HG03342 (cell line): Measurements from ENCODE around the gene TMEM263.

Source experiments
- ATAC-seq: cut with Tn5 transposase; IDR thresholded peaks from one replicate; pipeline ENCODE4 v1.9.1; 2021; ENCODE audit warnings: mild to moderate bottlenecking, moderate library complexity; ENCODE audit not compliant: unreplicated experiment

Gene TMEM263

DNA sequence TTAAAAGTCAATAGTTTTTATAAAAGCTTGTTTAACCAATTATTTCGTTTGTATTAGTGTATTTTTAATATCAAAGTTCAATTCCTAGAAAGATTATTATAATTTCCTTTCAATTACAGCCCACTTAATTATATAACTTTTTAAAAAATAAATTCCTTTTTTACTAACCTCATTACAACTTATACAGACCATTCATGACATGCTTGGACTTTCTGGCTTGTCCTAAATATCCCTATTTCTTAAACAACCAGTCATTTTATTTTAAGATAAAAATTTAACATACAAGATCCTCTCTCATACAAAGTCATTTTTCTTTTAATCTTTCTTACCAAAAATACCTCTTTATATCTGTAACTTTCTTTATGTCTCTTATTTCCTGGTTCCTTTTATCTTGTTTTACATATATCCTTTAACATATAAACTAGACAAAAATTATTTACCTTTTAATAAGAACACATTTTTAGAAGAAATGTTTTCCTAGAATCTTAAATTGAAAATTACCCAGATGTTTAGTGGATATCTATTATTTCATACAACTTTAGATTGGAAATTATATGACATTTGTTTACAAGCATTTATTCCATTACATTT, 10.4 kb upstream of the TMEM263 start:
- no peak for ATAC-seq

DNA sequence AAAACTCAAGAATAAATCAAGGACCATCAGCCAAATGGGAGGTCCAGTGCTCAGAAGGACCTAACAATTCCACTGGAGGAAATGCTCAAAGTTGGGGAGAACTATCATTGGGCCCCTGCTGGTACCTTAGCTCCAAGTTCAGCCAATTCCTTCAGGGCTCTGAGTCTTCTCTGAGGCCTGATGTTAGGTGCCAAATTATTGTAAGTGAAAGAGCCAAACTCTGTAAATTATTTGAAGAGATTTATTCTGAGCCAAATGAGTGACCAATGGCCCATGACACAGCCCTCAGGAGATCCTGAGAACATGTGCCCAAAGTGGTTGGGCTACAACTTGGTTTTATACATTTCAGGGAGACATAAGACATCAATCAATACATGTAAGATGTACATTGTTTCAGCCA, 8.2 kb upstream of the TMEM263 start:
- no peak for ATAC-seq

DNA sequence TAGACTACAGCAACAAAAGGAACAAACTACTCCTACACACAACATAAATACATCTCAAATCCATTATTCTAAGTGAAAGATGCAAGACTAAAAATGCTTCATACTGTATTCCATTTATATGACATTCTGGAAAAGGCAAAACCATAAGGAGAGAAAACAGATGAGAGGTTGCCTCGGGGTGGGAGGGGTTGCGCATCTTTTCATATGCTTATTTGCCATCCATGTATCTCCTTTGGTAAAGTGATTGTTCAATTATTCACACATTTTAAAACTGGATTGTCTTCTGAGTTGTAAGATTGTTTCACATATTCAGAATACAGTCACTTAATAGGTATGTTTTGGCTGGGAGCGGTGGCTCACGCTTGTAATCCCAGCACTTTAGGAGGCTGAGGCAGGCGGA, 5.1 kb upstream of the TMEM263 start:
- ATAC-seq = no peak

DNA sequence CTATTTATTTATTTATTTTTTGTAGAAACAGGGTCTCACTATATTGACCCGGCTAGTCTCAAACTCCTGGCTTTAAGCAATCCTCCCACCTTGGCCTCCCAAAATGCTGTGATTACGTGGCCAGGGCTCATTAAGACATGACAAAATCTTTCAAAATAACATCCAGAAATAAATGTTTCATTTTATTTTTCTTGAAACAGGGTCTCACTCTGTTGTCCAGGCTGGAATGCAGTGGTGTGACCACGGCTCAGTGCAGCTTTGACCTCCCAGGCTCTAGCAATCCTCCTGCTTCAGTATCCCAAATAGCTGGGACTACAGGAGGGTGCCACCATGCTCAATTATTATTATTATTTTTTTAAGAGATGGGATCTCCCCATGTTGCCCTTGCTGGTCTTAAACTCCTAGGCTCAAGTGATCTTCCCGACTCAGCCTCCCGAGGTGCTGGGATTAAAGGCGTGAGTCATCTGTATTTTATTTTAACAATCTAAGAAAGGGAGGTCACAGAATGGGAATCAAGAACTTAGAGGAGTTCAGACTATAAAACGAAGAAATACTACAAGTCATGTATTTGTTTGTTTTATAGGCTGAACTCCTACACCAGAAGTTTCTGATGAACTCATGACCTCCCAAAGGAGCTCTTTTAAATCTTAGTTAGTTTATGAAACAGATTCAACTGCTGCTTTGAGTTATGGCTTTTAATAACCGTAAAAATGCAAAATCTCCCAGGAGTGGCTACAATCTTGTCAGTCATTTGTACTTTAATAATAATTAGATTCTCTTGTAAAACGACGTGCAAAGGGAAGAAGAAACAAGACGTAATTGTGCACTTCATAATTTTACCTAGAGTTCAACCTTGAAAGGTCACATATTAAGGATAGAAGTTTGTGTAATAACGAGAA, 2.1 kb upstream of the TMEM263 start:
- no peak for ATAC-seq

DNA sequence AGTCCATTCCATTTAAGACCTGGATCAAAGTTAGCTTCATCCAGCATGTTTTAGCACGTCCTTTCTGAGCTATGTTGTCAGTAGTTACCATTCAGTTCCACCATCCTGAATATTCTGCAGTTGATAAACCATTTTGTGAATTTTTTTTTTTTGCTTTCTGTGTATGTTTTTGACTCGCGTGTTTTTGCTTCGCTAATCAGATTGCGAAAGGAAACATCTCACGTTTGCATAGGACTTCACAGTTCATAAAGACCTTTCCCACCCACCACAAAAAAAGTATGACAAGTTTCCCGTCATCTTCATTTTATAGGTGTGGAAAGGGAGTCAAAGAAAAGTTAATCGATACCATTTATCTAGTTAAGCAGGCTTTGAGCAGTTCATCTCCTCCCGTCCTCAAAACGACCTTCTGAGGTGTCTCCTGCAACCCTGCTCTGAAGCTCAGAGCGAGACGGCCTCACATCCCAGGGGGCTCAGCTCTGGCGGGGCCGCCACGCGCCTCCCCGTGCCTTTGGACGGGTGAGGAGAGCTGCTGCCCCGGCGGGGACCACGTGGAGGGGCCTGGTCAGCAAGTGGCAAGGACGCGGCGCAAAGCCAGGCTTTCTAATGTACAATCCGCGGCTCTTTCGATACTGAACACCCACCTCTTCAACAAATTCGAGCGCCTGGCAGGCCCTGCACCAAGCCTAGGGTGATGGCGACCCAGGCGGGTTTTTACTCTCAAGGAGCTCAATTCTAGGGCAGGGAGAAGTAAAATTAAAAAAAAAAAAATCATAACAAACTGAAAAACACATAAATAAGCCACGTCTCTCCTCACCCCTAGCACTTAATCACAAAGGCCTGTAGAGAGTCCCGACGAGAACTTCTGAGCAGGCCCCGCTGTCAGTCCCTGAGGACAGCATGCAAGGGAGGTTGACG, 988 bp upstream of the TMEM263 start:
- ATAC-seq = no peak

DNA sequence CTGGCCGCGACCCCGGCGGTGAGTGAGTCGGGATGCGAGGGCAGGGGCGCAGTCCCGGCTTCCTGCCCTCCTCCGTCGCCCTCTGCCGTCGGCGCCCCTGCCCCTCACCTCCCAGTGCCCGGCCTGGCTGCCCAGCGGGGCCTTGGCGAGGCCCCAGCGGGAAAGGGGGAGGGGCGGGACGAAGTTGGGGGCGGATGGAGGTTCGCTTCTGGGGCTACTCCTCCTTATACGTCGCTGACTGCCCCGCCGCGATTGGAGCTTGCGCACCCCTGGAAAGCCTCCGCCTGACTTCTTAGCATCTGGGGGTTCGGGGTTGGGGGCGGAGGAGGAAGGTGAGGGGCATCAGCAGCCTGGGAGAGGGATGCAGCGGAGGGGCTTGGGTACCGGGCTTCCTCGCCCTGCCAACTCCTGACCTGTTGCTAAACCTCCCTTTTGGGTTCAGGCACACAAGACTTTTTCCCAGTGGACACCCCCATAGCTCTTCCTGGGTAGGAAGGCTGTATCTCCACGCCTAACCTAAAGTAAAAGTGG, 406 bp downstream of the TMEM263 start:
- peak; percentile 29 for ATAC-seq

DNA sequence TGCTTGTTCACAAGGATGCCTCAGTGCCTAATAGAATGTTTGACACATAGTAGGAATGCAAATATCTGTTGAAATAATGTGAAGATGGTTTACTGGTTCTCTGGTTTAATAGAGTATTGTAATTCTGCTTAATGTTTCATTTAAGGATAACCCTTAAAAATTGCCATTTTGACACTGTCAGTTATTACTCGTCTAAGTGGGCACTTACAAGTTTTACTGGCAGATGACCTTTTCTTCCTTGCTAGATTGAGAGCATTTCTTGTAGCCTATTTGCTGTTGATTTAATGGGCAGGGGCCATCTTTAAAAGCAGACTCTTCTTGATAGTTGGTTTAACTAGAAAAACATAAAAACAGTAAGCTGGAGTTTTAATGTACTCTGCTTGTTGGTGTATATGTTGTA, 1.9 kb downstream of the TMEM263 start:
- no peak for ATAC-seq

DNA sequence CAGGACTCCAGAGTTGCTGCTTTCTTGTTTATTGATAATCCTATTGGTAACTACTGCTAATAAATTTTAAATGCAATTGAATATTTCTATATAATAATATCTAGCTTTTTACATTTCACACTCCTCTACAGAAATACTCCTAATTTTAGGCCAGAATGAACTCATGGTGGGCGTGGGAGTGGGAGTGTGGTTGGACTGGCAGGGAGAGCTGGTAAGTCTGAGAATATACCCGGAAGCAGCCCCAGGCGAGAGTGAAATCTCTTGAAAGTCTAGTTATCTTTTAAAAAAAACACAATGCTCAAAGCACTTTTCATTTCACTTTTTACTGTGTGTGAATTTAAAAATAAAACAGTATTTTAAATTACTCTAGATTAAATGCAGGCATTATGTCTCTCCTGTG, 4.7 kb downstream of the TMEM263 start:
- ATAC-seq = no peak

DNA sequence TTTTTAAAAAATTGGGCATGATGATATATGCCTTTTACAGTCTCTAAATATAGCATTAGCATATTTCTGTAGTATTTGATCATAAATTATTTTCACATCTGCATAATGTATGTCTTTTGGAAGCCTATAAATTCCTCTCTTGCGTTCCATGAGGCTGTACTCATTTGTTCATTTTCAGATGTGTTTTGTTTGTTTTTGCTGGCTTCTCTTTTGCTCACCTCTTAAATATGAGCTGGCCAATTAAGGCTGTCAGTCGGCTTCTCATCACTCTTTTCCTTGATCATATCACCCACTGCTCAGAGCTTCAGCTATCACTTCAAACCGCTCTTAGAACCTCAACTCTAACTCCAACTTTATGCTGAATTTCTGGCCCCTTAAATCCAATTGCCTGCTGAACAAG, 6.6 kb downstream of the TMEM263 start:
- ATAC-seq = no peak

DNA sequence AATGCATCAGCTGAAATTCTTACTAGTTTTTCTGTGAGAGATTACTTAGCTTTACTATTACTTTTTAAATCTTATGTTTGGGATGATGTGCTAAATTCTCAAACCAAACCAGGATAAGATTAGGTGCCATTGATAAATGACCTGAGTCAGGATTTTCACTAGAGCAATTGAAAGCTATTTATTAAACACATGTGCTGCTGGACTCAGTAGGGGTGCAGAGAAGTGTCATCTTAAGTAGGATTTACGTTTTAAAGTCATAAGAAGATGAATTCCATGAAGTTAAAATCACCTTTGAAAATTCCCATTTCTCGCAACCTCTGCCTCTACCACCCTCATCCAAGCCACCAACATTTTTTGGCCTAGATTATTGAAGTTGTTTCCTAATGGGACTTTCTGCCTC, 8.8 kb downstream of the TMEM263 start:
- no peak for ATAC-seq

DNA sequence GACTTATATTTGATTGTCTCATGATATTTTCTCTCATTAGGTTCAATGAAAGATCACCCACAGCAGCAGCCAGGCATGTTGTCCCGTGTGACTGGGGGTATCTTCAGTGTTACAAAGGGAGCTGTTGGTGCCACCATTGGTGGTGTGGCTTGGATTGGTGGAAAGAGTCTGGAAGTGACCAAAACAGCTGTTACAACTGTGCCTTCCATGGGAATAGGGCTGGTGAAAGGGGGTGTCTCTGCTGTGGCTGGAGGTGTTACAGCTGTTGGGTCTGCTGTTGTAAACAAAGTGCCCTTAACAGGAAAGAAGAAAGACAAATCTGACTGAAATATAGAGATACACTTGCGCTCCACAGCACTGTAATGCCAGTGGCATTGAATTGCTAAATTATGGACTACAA, 15.4 kb downstream of the TMEM263 start:
- ATAC-seq = no peak

DNA sequence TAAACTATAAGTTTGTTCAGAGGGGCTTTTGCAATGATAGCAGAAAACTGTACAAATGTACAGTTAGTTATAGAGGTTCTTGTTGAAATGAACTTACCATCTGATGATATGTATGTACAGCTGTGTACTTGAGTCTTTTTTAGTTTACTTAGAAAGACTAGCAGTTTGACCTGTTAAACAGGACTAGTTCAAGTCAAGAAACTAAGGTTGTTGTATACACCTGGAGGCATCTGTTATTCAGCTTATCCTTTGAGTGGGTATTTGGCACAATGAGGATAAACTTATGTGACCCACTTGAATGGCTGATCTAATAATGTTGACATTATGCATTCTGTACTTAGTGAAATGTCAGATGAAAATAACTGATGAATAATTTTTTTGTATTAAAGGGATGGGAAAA, 17.8 kb downstream of the TMEM263 start:
- no peak for ATAC-seq

DNA sequence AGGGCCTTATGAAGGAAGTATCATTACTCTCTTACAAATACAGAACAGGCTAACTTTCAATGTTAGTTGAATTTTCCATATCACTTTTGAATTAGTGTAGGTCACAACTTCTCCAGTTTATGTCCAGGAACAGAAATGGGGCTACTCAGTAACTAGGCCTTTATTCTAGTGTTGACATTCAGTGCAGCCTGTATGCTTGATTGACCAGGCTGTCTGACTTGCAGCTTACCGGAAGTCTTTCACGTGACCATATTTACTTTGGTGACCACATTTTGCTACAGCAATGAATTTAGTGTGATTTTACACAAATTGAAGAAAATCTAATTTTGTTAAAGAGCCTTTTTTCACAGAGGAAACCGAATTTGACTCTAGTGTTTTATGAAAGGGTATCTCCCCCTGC, 18.8 kb downstream of the TMEM263 start:
- peak; percentile 83 for ATAC-seq

DNA sequence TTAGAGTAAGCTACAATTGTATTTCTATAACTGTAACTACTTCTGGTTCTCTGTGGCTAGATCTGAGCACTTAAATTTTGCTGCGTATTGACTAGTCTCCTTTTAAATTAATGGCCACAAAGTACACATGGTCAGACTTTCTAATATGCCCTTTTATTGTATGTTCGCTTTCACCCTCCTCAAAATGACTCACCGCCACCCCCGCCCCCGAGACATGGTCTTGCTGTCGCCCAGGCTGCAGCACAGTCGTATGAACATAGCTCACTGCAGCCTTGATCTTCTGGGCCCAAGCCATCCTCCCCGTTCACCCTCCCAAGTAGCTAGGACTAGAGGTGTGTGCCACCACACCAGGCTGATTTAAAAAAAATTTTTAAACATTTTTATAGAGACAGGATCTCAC, 19.4 kb downstream of the TMEM263 start:
- no peak for ATAC-seq

DNA sequence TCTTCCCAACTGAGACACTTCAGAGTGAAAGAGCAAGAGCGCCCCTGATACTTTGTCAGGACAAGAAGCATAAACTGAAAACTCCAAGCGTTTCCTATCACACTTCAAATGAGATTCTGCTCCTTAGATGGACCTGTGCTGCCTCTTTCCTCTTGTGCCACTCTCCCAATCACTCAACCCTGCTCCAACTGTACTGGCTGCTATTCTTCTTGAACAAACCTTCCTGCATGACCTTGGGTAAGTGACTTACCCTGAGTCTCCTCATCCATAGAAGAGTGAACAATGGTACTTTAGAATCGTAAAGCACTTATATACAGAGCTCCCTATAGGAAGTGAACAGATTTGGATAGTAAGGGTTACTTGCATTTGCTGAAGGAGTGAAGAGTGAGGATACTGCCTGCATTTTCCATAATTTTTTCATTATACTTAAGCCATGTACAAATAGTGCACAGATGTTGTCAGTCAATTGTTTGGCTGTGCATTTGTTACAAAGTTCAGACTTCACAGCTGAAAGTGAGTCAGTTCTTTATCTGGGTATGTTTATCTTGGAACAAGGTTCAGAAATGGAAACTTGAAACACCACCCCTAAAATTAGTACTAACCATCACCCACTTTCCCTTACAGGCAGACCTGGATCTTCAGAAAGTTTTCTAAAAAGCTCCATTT, 20.4 kb downstream of the TMEM263 start:
- no peak for ATAC-seq

DNA sequence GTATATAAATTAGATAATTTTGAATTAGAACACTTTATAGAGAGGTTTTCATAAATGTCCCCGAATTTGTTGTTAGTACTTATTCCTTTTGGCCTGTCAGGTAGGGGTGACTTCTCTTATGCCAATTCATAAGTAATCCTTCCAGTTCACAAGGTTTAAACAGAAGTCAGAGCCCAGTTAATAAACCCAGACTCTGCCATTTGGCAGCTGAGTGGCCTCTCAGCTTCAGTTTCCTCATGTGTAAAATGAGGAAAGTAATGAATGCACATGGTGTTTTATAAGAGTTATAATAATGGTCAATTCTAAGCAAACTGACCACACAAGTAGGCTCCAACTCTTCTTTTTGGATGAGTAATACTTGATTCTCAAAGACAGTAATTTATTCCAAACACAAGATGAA, 21.0 kb downstream of the TMEM263 start:
- no peak for ATAC-seq

DNA sequence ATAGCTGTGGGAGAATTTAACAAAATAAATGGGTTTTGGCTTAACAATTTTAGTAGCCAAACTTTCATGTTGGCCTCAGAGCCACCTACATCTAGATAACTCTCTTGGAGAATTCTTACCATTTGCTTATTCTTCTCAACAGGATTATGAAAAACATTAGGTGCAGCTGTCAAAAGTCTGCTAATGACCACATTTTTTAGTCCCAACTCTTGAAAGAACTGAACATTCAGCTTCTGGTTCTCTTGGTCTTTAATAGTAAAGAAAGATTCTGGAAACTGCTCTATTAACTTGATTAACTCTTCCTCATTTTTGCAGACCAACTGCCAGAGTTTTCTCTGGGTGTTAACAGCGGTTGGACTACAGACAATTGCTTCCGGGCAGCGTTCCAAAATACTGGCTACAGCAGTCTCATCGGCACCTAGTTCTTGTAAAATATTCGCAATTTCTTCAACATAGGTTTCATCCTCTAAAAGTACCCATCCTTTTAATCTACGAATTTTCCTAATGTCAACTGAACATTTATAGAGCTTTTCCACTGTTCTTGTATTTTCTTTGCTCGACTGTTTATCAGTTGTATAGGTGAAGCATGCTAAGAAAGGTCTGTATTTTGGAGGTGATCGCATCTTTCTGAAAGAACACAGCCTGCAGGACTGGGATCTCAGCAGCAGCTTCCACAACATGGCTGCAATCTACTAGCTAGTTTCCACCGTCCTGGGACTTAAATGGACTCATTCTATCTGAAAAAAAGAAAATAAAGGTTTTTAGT, 22.5 kb downstream of the TMEM263 start:
- no peak for ATAC-seq

DNA sequence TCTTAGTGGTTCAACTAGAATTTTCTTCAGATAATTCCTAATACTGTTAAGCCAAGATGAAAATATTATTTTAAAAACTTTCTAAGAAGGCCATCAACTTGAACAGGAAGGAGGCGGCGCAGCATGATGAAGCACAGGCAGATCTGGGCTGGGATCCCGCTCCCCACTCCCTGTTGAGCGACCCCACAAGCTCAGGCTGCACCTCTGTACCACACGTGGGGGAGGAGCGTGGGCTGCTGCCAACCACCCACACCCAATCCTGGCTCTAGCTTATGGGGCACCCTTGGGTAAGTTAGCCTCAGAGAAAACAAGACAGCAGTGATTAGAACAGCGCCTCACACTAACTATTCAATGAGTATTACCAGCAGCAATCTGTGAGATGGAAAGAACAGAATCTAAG, 25.2 kb downstream of the TMEM263 start:
- no peak for ATAC-seq

DNA sequence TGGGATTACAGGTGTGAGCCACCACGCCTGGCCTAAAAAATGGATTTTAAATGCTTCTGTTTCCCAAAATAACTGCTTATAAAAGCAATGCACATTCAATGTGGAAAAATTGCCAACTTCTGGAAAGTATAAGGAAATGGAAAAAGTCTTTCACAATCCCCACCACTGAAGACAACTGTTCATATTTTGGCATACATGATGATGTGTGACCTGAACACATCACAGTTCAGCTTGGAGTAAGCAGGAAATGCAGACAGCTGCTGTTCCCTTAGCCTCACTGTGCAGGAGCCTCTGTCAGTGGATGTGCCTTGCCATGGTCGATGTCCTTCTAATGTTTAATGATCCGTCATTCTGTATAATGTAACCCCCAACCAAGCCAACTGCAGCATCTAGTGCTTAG, 26.1 kb downstream of the TMEM263 start:
- no peak for ATAC-seq

DNA sequence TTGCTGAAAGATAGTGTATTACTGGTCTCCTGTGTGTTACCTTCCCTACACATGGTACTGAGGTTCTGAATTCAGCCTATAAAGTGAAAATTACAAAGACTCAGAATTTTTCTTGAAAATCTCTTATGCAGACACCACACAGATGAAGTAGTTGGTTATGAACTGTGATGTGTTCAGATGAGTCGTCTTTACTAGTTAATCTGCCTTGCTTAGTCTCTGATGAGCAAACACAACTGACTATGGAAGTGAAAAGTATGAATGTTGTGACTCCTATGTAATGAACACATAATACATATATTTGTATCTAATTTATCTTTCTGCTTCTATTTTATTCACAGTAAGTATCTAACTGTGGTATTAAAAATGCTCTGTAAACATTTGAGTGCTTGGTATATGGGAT, 26.5 kb downstream of the TMEM263 start:
- ATAC-seq = no peak
